CD4-positive, CD25-positive, alpha-beta regulatory T cell (primary cell): ENCODE results near the gene TBL3. TPM values are rescaled to one million over a fixed set of nuclear protein-coding genes. Genes with fewer than 3 reads are reported as not detected.
A peak's percentile ranks its signal among the peaks of the same experiment; 100 is the strongest.

Source experiments
- ATAC-seq, 2 donors: fragments of 150-1000 bp; cut with Tn5 transposase; one replicate each; pipeline ENCODE4 v1.10.0; 2021; ENCODE audit warnings: low read depth in 2 of 2, moderate number of reproducible peaks in 2 of 2, moderate library complexity in 1 of 2
- DNase-seq, 3 donors: peaks; one replicate each; pipeline versions ENCODE4 v3.0.0 to v3.0.0-alpha.2; 2012 to 2022; ENCODE audit warnings: mixed read lengths in 1 of 3
- H3K27ac ChIP-seq: one replicate; pipeline ENCODE4 v1.7.0; 2013; ENCODE audit warnings: mild to moderate bottlenecking, low read length; ENCODE audit not compliant: insufficient read depth, poor library complexity, severe bottlenecking
- H3K27me3 ChIP-seq: one replicate; pipeline ENCODE4 v1.7.0; 2013; ENCODE audit warnings: low read length; ENCODE audit not compliant: control insufficient read depth, insufficient read depth
- H3K36me3 ChIP-seq: one replicate; pipeline ENCODE4 v1.7.0; 2013; ENCODE audit warnings: mild to moderate bottlenecking, low read length, moderate library complexity; ENCODE audit not compliant: control insufficient read depth, insufficient read depth
- H3K4me1 ChIP-seq: 2 replicates; pipeline ENCODE4 v1.7.0; 2013; ENCODE audit warnings: mild to moderate bottlenecking, low read length; ENCODE audit not compliant: insufficient read depth, control insufficient read depth, poor library complexity, severe bottlenecking
- H3K4me3 ChIP-seq: one replicate; pipeline ENCODE4 v1.7.0; 2013; ENCODE audit warnings: low read depth, mild to moderate bottlenecking, low read length, moderate library complexity
- H3K9me3 ChIP-seq, 2 experiments: 1 replicate in 1 of 2; 2 replicates in 1 of 2; pipeline ENCODE4 v1.7.0; 2013; ENCODE audit warnings: low read length in 2 of 2, mild to moderate bottlenecking in 1 of 2, moderate library complexity in 1 of 2; ENCODE audit not compliant: control insufficient read depth in 2 of 2
- H3K27ac Mint-ChIP-seq, 3 donors: one replicate each; pipeline ENCODE4 v1.8.0; 2020 to 2022; ENCODE audit warnings: mild to moderate bottlenecking in 3 of 3, mixed read lengths in 3 of 3, moderate library complexity in 2 of 3
- H3K27me3 Mint-ChIP-seq: one replicate; pipeline ENCODE4 v1.8.0; 2022; ENCODE audit warnings: mild to moderate bottlenecking, mixed read lengths
- H3K36me3 Mint-ChIP-seq: one replicate; pipeline ENCODE4 v1.8.0; 2020; ENCODE audit warnings: mixed read lengths
- H3K4me1 Mint-ChIP-seq, 4 donors: one replicate each; pipeline ENCODE4 v1.8.0; 2020 to 2022; ENCODE audit warnings: mixed read lengths in 4 of 4, mild to moderate bottlenecking in 1 of 4
- H3K4me3 Mint-ChIP-seq, 4 donors: one replicate each; pipeline ENCODE4 v1.8.0; 2020 to 2022; ENCODE audit warnings: mild to moderate bottlenecking in 4 of 4, mixed read lengths in 4 of 4, moderate library complexity in 3 of 4
- H3K9me3 Mint-ChIP-seq, 7 donors: one replicate each; pipeline ENCODE4 v1.8.0; 2020 to 2022; ENCODE audit warnings: mixed read lengths in 7 of 7, mild to moderate bottlenecking in 3 of 7, moderate library complexity in 2 of 7
- polyA plus RNA-seq, 4 donors: library from polyadenylated mRNA; unstranded; fragments of 300-500 nt; fragmentation: Illumina TruSeq; gene quantifications; one replicate each; pipeline ENCODE4 v1.2.3, GENCODE V29; 2021
- total RNA-seq: library from RNA; stranded (reverse); gene quantifications from one replicate; pipeline ENCODE4 v1.2.3, GENCODE V29; 2022

Gene TBL3
- total and polyA plus RNA-seq, 5 donors from 2014 or later, result 25.3 to 60.0 (median 52.0) TPM

GRCh38 chr16:1984347-1985225 lies 12.7 kb downstream of the TBL3 start:
- Histone ChIP-seq H3K27ac (peak overlapping the region; percentile 60), H3K4me1 (peaks cover 29% of the 10 kb centered on the region), H3K9me3 (no peaks in the 10 kb centered on the region), H3K4me3 (peak overlapping the region; percentile 35), H3K36me3 (no peaks in the 10 kb centered on the region), H3K27me3 (peaks cover 17% of the 10 kb centered on the region)
- peaks cover 44% of the 10 kb centered on the region for H3K27me3 Mint-ChIP-seq
- peak overlapping the region in 2 of 3 donors; percentile 62 to 76 for H3K27ac Mint-ChIP-seq
- H3K9me3 Mint-ChIP-seq, result peaks cover 0 to 2% (median 0%) of the 10 kb centered on the region in 7 donors
- ATAC-seq (peak; percentile 26 to 30), DNase-seq (peak in 1 of 3 donors; percentile 58)
- no peaks in the 10 kb centered on the region for H3K36me3 Mint-ChIP-seq
- peaks cover 0 to 31% (median 11%) of the 10 kb centered on the region in 4 donors for H3K4me1 Mint-ChIP-seq
- peak overlapping the region; percentile 80 to 88 (median 82) for H3K4me3 Mint-ChIP-seq

- Histone ChIP-seq H3K27ac (no peak overlapping the region), H3K4me1 (peaks cover 27% of the 10 kb centered on the region), H3K9me3 (no peaks in the 10 kb centered on the region), H3K27me3 (peaks cover 17% of the 10 kb centered on the region), H3K4me3 (no peak overlapping the region), H3K36me3 (no peaks in the 10 kb centered on the region)
- Mint-ChIP-seq H3K9me3 (peaks cover 0 to 2% (median 0%) of the 10 kb centered on the region in 7 donors), H3K36me3 (no peaks in the 10 kb centered on the region), H3K4me3 (peak overlapping the region; percentile 80 to 88 (median 82)), H3K4me1 (peaks cover 0 to 33% (median 11%) of the 10 kb centered on the region in 4 donors), H3K27ac (no peak overlapping the region), H3K27me3 (peaks cover 41% of the 10 kb centered on the region)
- ATAC-seq, result no peak
- no peak for DNase-seq
Measured at GRCh38 chr16:1985466-1986150, 13.8 kb downstream of the TBL3 start.

- no peaks in the 10 kb centered on the region for H3K36me3 ChIP-seq
- no peak overlapping the region for H3K27ac ChIP-seq
- H3K4me1 ChIP-seq, result peaks cover 39% of the 10 kb centered on the region
- Mint-ChIP-seq H3K36me3 (no peaks in the 10 kb centered on the region), H3K27me3 (peaks cover 27% of the 10 kb centered on the region), H3K27ac (no peak overlapping the region), H3K4me1 (peaks cover 0 to 41% (median 18%) of the 10 kb centered on the region in 4 donors), H3K4me3 (peak overlapping the region in 2 of 4 donors; percentile 36 to 88), H3K9me3 (peaks cover 0 to 2% (median 0%) of the 10 kb centered on the region in 7 donors)
- ATAC-seq (no peak), DNase-seq (no peak)
- H3K4me3 ChIP-seq, result no peak overlapping the region
- peaks cover 8% of the 10 kb centered on the region for H3K27me3 ChIP-seq
- no peaks in the 10 kb centered on the region for H3K9me3 ChIP-seq
Measured at GRCh38 chr16:1987198-1987597, 15.3 kb downstream of the TBL3 start.

GRCh38 chr16:1989209-1990100 lies 17.6 kb downstream of the TBL3 start, which contains the start of gene SYNGR3:
Gene SYNGR3 (plus strand): TSS chr16:1989970. CDS start chr16:1990103, 133 bp downstream.
- H3K4me1 Mint-ChIP-seq, result peaks cover 0 to 34% (median 14%) of the 10 kb centered on the region in 4 donors
- H3K27me3 Mint-ChIP-seq, result peaks cover 22% of the 10 kb centered on the region
- no peak for ATAC-seq
- H3K27ac Mint-ChIP-seq, result peak within 1 kb of the TSS in 1 of 3 donors; percentile 14
- peaks cover 0 to 2% (median 0%) of the 10 kb centered on the region in 7 donors for H3K9me3 Mint-ChIP-seq
- peak within 1 kb of the TSS; percentile 80 to 90 (median 85) for H3K4me3 Mint-ChIP-seq
- Histone ChIP-seq H3K27ac (no peak within 1 kb of the TSS), H3K27me3 (peaks cover 6% of the 10 kb centered on the region), H3K4me3 (peak within 1 kb of the TSS; percentile 48), H3K9me3 (no peaks in the 10 kb centered on the region), H3K4me1 (peaks cover 30% of the 10 kb centered on the region), H3K36me3 (no peaks in the 10 kb centered on the region)
- H3K36me3 Mint-ChIP-seq, result no peaks in the 10 kb centered on the region
- no peak for DNase-seq

- Mint-ChIP-seq H3K9me3 (peaks cover 0 to 2% (median 0%) of the 10 kb centered on the region in 7 donors), H3K27me3 (peaks cover 22% of the 10 kb centered on the region), H3K4me3 (no peak overlapping the region), H3K36me3 (no peaks in the 10 kb centered on the region), H3K4me1 (peaks cover 0 to 29% (median 13%) of the 10 kb centered on the region in 4 donors), H3K27ac (no peak overlapping the region)
- H3K9me3 ChIP-seq, result no peaks in the 10 kb centered on the region
- no peaks in the 10 kb centered on the region for H3K36me3 ChIP-seq
- H3K4me1 ChIP-seq, result peaks cover 24% of the 10 kb centered on the region
- H3K27me3 ChIP-seq, result peaks cover 6% of the 10 kb centered on the region
- H3K27ac ChIP-seq, result no peak overlapping the region
- ATAC-seq (no peak), DNase-seq (no peak)
- H3K4me3 ChIP-seq, result no peak overlapping the region
Measured at GRCh38 chr16:1990101-1990350, 18.2 kb downstream of the TBL3 start.

- H3K4me3 Mint-ChIP-seq, result peak overlapping the region; percentile 80 to 91 (median 83)
- Histone ChIP-seq H3K9me3 (no peaks in the 10 kb centered on the region), H3K4me3 (peak overlapping the region; percentile 48), H3K27ac (no peak overlapping the region), H3K27me3 (peaks cover 6% of the 10 kb centered on the region), H3K4me1 (peaks cover 20% of the 10 kb centered on the region), H3K36me3 (no peaks in the 10 kb centered on the region)
- no peaks in the 10 kb centered on the region for H3K36me3 Mint-ChIP-seq
- H3K27ac Mint-ChIP-seq, result peak overlapping the region in 2 of 3 donors; percentile 14 to 90
- peaks cover 0 to 2% (median 0%) of the 10 kb centered on the region in 7 donors for H3K9me3 Mint-ChIP-seq
- ATAC-seq (no peak), DNase-seq (peak in 1 of 3 donors; percentile 39)
- peaks cover 0 to 29% (median 13%) of the 10 kb centered on the region in 4 donors for H3K4me1 Mint-ChIP-seq
- H3K27me3 Mint-ChIP-seq, result peaks cover 22% of the 10 kb centered on the region
Measured at GRCh38 chr16:1990351-1991134, 18.7 kb downstream of the TBL3 start.
